ENCODE measurements around the gene PXK.

DNA sequence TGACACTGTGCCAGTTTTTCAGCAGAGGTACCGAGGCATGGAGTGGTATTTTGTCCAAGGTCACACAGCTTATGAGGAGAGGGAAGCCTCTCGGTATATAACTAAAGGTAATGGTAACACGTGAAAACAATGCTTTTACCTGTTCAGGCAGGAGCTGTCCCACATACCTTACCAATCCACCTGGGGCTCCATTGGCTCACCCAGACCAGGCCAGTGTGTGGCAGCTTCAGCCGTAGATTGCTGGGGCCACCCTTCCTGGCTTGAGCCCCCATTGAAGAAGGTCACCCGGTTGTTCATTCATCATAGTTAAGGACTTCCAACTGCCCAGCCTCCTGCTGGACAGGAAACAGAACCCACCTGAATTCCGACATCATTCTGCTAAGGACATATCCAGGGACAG lies 35.8 kb upstream of the PXK start:
- TF ChIP-seq, protein P1, sequence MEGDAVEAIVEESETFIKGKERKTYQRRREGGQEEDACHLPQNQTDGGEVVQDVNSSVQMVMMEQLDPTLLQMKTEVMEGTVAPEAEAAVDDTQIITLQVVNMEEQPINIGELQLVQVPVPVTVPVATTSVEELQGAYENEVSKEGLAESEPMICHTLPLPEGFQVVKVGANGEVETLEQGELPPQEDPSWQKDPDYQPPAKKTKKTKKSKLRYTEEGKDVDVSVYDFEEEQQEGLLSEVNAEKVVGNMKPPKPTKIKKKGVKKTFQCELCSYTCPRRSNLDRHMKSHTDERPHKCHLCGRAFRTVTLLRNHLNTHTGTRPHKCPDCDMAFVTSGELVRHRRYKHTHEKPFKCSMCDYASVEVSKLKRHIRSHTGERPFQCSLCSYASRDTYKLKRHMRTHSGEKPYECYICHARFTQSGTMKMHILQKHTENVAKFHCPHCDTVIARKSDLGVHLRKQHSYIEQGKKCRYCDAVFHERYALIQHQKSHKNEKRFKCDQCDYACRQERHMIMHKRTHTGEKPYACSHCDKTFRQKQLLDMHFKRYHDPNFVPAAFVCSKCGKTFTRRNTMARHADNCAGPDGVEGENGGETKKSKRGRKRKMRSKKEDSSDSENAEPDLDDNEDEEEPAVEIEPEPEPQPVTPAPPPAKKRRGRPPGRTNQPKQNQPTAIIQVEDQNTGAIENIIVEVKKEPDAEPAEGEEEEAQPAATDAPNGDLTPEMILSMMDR (IDR thresholded peaks at IDR 0.05), result no peak
- TF ChIP-seq POLR2A (IDR thresholded peaks at IDR 0.05), result no peak
